Glutamatergic neuron (in vitro differentiated cells): Measurements from ENCODE around the gene SMAD6. TPM values are rescaled to one million over a fixed set of nuclear protein-coding genes. Genes with fewer than 3 reads are reported as not detected.

Experiments used
- DNase-seq: peaks from one replicate; pipeline ENCODE4 v3.0.0; 2022
- H3K27ac Mint-ChIP-seq: one replicate; pipeline ENCODE4 v1.8.0; 2020; ENCODE audit warnings: mild to moderate bottlenecking, mixed read lengths, inconsistent platforms; ENCODE audit not compliant: unreplicated experiment
- H3K27me3 Mint-ChIP-seq: one replicate; pipeline ENCODE4 v1.8.0; 2020; ENCODE audit warnings: mild to moderate bottlenecking, moderate library complexity, mixed read lengths, inconsistent platforms; ENCODE audit not compliant: unreplicated experiment
- H3K36me3 Mint-ChIP-seq: one replicate; pipeline ENCODE4 v1.8.0; 2020; ENCODE audit warnings: mild to moderate bottlenecking, mixed read lengths, inconsistent platforms; ENCODE audit not compliant: unreplicated experiment
- H3K4me1 Mint-ChIP-seq: one replicate; pipeline ENCODE4 v1.8.0; 2020; ENCODE audit warnings: mild to moderate bottlenecking, low read depth, mixed read lengths, inconsistent platforms; ENCODE audit not compliant: unreplicated experiment
- H3K4me3 Mint-ChIP-seq: one replicate; pipeline ENCODE4 v1.8.0; 2020; ENCODE audit warnings: mild to moderate bottlenecking, mixed read lengths, inconsistent platforms; ENCODE audit not compliant: unreplicated experiment
- H3K9me3 Mint-ChIP-seq: one replicate; pipeline ENCODE4 v1.8.0; 2020; ENCODE audit warnings: mild to moderate bottlenecking, moderate library complexity, mixed read lengths, inconsistent platforms; ENCODE audit not compliant: unreplicated experiment
- total RNA-seq: library from RNA; stranded (reverse); fragmentation: NEBNext Ultra II Directional; extraction: Animal tissue kit (Norgen Biotek cat#: 25700); gene quantifications from one replicate; pipeline ENCODE4 v1.2.1, GENCODE V29; 2021; ENCODE audit not compliant: unreplicated experiment
- TF ChIP-seq, protein P1 (sequence below): fragments of 200-600 bp; sonication (generic); IDR thresholded peaks from one replicate; pipeline ENCODE4 v1.5.0; 2021; ENCODE audit not compliant: partially characterized antibody, unreplicated experiment

The SMAD6 gene
- total RNA-seq, 1 donor from 2014 or later = 0.83 TPM

DNA sequence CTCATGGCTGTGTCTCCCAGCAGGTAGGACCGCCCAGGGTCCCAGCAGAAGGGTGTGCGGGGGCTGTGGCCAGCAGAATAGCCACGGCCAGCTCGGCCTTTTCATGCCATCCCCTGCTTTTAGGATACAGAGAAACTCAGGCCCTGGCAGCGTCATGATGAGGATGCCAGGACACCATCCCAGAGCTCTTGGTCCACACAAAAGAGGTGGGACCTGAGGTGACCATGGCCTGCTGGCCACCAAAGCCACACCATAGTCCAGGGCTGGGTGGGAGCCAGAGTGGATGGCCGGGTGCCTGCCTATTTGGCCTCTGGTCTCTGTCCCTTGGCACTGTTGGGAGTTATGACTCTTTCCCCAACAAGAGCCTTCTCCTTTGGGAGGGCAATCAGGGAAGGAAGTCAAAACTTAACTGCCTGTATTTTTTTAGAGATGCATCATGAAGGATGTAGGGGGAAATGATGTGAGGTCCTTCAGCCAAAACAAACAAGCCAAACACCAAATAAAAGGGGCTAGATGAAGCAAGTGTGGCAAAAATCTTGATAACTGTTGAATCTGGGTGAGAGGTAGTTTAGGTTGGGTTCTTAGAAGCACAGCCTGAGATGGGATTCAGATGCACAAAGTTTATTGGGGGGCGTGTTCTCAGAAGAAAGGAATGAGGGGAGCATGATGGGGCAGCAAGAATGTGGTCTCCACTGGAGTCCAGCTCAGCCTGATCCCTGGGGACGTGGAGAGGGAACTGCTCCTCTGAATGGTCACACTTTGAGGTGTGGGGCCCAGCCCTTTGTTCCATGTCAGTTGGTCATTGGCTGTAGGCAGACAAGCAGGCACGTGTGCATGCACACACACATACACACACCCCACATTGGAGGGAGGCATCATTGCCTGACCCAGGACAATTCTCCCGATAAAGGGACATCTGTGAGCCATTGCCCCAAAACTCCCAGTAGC lies 33.2 kb downstream of the SMAD6 start:
- H3K4me1 Mint-ChIP-seq = no peaks in the 10 kb centered on the region
- DNase-seq = no peak
- H3K4me3 Mint-ChIP-seq = no peak overlapping the region
- H3K36me3 Mint-ChIP-seq = no peaks in the 10 kb centered on the region
- H3K27ac Mint-ChIP-seq = no peak overlapping the region
- TF ChIP-seq, protein P1, sequence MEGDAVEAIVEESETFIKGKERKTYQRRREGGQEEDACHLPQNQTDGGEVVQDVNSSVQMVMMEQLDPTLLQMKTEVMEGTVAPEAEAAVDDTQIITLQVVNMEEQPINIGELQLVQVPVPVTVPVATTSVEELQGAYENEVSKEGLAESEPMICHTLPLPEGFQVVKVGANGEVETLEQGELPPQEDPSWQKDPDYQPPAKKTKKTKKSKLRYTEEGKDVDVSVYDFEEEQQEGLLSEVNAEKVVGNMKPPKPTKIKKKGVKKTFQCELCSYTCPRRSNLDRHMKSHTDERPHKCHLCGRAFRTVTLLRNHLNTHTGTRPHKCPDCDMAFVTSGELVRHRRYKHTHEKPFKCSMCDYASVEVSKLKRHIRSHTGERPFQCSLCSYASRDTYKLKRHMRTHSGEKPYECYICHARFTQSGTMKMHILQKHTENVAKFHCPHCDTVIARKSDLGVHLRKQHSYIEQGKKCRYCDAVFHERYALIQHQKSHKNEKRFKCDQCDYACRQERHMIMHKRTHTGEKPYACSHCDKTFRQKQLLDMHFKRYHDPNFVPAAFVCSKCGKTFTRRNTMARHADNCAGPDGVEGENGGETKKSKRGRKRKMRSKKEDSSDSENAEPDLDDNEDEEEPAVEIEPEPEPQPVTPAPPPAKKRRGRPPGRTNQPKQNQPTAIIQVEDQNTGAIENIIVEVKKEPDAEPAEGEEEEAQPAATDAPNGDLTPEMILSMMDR = no peak
- H3K9me3 Mint-ChIP-seq = peaks cover 3% of the 10 kb centered on the region
- H3K27me3 Mint-ChIP-seq = peaks cover 5% of the 10 kb centered on the region

DNA sequence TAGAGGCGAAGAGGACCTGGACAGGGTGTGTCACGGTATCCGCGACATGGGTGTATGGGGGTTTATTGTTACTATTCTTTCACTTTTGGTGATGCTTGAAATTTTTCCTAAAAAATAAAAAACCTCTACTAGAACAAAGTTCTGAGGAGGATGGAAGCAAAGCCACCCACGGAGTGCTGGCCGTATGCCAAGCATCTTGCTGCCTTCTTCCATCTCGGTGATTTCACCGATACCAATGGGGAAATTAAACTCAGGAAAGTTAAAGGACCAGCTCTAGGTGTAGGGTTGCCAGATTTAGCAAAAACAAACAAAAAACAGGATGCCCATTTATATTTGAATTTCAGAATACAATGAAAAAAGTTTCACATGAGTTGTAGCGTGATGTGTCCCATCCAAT lies 33.9 kb downstream of the SMAD6 start:
- Mint-ChIP-seq H3K9me3 (peaks cover 3% of the 10 kb centered on the region), H3K27ac (no peak overlapping the region), H3K4me1 (no peaks in the 10 kb centered on the region), H3K36me3 (no peaks in the 10 kb centered on the region), H3K27me3 (peaks cover 5% of the 10 kb centered on the region), H3K4me3 (no peak overlapping the region)
- no peak for DNase-seq
- TF ChIP-seq, protein P1 = no peak

DNA sequence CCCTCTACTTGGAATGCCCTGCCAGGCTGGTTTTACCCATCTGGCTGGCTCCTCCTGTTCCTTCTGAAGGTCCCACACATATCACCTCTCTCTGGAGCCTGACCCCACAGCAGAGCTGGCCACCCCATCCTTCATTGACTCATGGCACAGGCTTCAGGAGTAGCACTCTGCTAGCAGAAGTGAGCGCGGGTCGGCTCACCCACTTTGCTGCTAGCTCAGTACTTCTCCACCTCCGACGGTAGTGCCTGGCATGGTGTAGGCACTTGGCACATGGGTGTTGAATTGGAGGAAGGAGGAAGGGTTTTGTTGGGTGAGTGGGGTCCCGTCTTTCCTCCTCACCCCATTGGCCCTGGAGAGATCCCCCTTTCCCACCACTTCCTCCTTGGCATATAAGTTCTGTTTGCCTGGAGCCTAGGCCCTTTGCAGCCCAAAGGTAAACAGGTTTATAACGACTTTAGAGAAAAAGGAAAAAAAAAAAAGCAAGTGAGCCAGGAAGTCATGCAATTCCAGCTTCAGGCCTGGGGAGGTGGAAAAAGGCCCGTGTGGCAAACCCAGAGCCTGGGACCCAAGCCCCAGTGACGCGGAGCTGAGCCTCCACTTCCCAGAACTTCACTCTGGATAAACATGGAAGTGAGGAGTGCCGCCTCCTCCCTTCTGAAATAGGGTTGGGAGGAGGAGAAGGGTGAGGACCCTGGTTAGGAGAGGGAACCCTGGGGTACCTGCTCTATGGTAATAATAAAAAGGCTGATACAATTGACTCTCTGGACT lies 35.4 kb downstream of the SMAD6 start:
- Mint-ChIP-seq H3K4me3 (no peak overlapping the region), H3K9me3 (peaks cover 3% of the 10 kb centered on the region), H3K27me3 (peaks cover 5% of the 10 kb centered on the region), H3K36me3 (no peaks in the 10 kb centered on the region), H3K4me1 (no peaks in the 10 kb centered on the region), H3K27ac (no peak overlapping the region)
- no peak for DNase-seq
- TF ChIP-seq, protein P1 = no peak

DNA sequence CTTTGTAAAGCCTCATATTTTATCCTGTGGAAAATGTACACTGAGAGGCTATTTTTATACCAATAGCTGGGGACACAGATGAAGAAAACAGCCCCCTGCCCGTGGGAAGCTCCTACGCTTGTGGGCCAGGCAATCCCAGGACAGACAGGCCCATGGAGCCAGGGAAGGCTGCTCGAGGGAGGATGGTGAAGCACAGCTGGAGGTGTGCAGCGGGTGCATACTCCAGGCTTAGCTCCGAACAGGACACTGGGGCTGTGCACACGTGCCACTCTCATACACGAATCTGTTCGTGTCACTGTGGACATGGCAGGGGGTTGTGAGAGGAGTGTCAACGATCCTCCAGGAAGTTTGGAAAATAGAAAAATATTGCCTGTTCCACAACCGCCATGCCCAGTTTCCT lies 36.1 kb downstream of the SMAD6 start:
- DNase-seq = no peak
- no peaks in the 10 kb centered on the region for H3K36me3 Mint-ChIP-seq
- peaks cover 3% of the 10 kb centered on the region for H3K9me3 Mint-ChIP-seq
- no peak overlapping the region for H3K4me3 Mint-ChIP-seq
- H3K27ac Mint-ChIP-seq = no peak overlapping the region
- TF ChIP-seq, protein P1 = no peak
- H3K4me1 Mint-ChIP-seq = no peaks in the 10 kb centered on the region
- peaks cover 5% of the 10 kb centered on the region for H3K27me3 Mint-ChIP-seq
